ENCODE measurements around the gene NHLRC1.

- no peak for TF ChIP-seq CTCF (conservative IDR thresholded peaks at IDR 0.05; ENCODE audit: low read length)
- no peak for TF ChIP-seq EZH2phosphoT487 (IDR thresholded peaks at IDR 0.05; ENCODE audit: borderline replicate concordance)
These were observed 43.3 kb upstream of the NHLRC1 start for GRCh38 chr6:18165751-18166150.

Data from Loucy (cell line).